ENCODE data around the gene ABCC10.

ABCC10 gene

DNA sequence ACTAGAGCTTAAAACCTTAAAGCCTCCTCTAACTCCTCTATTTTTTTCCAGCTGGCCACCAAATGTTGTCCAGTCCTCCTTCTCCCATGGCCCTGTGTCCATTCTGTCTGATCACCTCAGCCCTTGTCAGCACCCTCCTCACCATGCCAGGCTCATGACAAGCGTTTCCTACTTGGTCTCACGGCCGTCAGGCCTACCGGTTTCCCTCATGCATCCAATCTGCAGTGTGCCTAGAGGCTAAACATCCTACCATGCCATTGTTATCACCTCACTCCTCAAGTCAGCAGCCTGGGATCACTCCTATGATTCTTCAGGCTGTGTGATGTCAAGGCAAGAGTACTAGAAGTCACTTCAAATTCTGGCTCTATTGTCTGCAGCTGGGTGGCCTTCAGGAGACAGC lies 40.4 kb downstream of the ABCC10 start:
- no peak for DNase-seq (ENCODE audit: low read depth in 4 of 4, low spot score in 1 of 4)

DNA sequence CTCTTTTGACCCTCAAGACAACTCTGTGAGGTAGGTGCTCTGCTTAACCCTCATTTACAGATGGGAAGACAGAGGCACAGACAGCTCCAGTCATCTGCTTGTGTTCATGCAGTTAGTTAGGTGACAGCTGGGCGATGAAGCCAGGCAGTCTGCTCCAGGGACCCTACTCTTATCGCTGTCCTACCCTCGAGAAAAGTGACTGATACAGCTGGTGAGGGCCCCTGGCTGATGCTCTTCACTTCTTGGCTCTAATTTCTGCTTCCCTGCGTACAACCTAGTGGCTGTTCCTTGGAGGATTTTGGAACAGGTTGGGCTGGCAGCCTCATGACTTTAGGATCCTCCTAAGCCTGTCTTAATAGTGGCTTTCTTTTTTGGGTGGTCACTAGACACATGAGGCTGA lies 40.9 kb downstream of the ABCC10 start:
- no peak for DNase-seq (ENCODE audit: low read depth in 4 of 4, low spot score in 1 of 4)

DNA sequence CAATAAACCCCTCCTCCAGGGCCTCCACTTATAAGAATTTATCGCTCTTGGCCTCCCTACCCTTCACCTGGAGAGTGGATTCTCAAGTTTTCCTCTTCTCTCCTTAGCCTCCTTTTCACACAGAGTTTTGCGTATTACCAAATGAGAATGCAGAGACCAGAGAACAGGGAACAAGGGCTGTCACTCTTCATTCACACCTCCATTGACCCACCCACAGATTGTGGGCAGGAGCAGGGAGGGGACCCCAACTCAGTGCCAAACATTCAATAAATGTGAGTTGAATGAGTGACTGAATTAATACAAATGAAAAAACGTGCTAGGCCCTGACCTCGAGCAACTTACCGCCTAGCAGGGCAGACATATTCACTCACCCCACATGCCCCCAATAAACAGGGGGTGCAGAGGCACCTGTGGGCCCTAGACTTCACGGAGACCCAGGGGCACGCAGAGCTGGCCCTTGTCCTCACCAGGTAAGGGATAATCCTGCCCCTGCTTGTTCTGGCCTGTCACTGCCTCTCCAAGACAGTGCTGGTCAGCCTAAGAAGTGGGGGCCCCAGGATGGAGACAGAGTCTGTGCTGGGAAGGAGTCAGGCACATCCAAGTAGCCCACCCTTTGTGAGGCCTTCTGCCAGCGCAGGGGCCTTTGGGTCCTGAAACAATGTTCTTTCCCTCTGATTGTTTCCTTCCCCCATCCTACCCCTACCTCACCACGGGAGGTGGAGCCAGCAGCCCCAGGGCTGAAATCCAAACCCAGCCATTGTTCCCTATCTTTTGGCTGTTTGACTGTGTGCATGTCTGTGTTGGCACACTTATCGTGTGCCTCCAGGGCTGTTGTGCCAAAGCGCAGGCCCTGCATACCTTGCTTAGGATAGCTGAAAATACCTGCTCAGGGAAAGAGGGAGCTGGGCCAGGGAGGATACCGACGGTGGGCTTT lies 41.7 kb downstream of the ABCC10 start:
- DNase-seq (ENCODE audit: low read depth in 4 of 4, low spot score in 1 of 4): no peak

DNA sequence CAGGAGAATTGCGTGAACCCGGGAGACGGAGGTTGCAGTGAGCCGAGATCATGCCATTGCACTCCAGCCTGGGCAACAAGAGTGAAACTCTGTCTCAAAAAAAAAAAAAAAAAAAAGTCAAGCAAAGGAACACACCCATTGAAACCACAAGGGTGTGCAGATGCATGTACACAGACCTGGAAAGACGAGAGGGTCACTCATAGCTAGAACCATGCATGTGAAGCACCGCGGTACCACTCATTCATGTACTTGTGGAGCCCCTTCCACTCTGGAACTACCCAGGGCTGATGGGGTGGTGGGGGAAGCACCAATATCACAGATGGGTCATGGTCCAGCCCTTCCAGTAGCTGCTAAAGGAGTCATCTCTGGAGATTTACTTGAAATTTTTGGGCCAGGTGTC lies 42.6 kb downstream of the ABCC10 start:
- no peak for DNase-seq (ENCODE audit: low read depth in 4 of 4, low spot score in 1 of 4)

DNA sequence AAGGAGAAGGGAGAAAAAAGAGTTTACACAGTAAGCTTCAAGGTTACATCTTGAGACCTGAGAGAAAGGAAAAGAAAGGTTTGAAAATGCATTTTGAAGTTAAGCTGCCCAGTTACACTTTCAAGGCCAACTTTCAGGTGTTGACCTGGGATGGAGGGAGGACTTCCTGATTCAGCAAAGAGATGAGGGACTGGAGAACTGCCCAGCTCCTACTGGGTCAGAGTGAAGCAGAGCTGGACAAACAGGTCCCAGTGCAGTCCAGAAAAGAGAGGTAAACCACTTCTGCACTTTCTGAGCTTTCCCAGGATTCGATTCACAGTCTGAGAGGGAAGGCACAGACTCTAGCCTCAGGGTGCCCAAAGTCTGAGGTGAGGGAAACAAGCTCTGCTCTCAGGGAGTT lies 44.1 kb downstream of the ABCC10 start:
- no peak for DNase-seq (ENCODE audit: low read depth in 4 of 4, low spot score in 1 of 4)

DNA sequence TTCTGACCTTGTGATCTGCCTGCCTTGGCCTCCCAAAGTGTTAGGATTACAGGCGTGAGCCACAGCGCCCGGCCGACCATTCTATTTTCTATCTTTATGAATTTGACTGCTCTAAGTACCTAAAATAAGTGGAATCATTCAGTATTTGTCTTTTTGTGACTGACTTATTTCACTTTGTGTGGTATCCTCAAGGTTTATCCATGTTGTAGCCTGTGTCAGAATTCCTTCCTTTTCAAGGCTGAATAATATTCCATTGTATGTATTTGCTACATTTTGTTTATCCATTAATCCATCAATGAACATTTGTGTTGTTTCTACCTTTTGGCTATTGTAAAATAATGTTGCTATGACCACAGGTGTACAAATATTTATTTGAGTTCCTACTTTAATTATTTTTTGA lies 45.2 kb downstream of the ABCC10 start:
- DNase-seq (ENCODE audit: low read depth in 4 of 4, low spot score in 1 of 4): no peak

DNA sequence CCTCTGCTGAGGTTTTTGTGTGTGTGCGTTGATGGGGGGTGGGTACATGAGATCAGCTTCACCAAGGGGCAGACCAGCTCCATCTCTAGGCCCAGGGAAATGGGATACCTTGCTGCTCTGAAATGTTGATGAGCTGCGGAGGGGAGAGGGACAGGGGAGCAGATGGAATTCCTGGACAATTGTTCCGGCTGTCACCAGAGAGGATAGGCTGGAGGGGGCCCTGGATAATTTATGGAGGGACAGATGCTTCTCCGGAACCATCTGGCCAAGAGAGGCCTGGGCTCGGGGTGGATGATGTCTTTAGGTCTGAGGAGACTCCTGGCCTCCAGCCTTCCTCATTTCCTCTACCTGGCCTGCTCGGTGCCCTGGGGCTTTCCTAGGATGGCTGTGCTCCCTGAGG lies 48.2 kb downstream of the ABCC10 start:
- no peak for DNase-seq (ENCODE audit: low read depth in 4 of 4, low spot score in 1 of 4)

DNA sequence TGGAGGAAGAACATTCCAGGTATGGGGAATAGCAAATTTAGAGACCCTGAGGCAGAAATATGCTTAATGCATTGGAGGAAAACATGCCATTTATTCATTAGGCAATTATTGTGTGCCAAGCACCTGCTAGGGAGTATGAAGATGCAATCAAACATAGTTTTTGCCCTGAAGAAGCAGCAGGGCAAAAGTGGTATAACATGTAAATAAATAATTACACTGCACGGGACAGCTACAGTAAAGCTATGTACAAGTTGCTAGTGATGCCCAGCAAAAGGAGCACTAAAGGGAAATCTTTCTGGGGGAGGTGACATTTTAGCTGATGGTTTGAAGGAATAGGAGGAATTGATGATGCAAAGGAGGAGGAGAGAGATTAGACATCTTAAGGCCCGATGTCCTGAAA lies 49.4 kb downstream of the ABCC10 start:
- DNase-seq (ENCODE audit: low read depth in 4 of 4, low spot score in 1 of 4): no peak

DNA sequence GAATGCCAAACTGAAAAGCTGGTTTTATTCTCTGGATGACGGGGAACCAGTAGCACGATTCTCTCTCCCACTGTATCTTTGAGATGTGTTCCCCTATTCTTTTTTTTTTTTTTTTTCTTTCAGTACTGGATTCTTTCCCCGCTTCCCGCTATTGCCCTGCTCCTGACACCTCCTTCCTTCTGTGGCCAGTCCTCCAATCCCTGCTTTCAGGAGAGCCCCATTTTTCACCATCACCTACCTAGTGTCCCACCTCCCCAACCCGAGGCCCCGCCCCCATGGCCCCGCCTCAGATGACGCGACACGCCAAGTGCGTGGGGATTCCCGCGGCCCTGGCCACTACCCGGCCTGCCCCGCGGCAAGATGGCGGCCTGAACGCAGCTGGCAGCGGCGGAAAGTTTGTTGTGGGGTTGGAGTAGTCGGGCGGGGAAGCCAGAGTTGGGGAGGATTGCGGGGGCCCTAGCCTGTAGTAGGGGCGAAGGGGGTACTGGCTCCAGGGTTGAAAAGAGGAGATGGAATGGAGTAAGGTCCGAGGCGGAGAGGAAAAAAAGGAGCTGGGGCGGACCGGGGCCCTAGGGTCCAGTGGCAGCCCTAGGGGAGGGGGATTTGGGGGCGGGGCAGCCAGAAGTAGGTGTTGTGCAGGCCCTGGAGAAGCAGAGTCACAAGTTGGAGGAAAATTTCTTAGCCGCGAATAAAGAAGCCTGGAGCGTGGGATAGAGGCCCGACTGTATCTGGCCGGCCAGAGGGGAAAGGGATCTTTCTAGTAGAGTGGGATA lies 50.1 kb downstream of the ABCC10 start, which contains the start of gene TJAP1:
Gene TJAP1 (plus strand): TSS at position 336 of the 773 bp plus-strand sequence. CDS start 21,432 bp downstream, outside the sequence.
- DNase-seq (ENCODE audit: low read depth in 4 of 4, low spot score in 1 of 4): peak; percentile 94 to 98 (median 97)

DNA sequence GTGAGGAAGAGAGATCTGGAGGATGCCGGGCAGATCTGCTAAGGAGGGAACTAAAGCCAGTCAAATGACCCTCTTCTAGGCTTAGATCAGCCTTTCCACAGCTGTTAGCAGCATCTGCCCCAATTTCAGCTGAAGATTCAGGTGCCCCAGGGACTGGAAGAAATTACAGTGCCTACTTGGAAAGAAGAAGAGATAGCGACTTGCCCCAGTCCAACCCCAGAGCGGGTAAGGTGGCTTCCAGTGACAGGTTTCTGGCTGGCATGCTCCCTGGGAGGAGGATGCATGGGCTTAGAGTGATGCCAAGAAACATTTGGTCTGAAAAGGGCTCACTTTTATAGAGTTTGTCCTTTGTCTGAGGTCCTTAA lies 50.6 kb downstream of the ABCC10 start:
- no peak for DNase-seq (ENCODE audit: low read depth in 4 of 4, low spot score in 1 of 4)

DNA sequence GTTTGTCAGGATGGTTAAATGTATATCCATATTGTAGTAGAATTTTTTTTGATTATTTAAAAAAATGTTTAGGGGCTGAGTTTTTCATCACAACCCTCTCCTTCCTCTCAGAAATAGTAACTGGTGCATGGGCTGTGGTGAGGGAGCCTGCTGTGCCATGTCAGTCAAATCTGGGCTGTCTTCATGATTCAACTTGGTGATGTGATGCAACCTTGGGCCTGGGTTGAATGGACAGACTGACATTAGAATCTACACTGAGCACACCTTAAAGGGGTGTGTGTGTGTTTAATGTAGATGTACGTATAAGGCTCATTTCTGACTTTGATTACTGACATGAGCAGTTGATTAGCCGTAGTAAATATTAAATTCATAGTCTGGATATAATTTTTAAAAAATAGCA lies 53.7 kb downstream of the ABCC10 start:
- DNase-seq (ENCODE audit: low read depth in 4 of 4, low spot score in 1 of 4): no peak

DNA sequence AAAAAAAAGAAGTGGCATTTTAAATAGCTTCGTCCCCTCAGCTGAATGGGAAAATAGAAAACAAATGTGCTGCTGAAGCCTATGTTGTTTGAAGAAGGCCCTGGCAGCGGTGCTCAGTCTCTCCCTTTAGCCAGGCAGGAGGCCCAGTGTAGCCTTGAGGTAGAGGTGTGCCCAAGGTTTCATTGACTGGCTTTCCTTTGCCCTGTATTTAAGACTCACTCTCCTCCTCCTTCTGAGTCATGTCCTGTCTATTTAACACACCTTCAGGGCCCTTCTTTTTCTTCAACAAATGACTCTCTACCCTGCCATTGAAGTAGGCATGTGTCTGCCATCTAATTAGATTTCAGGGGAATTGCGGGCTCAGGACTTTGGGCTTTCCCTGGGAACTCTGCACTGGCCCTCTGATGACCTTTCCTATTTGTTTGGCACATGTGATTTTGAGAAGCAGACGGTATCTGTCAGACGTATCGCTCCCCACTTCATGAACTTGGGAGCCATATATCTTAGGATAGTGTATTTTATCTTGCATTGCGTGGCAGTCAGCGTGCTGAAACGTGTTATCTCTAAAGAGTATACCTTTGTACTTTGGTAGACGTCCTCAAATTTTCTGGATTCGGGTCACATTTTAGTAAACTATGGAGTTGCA lies 54.4 kb downstream of the ABCC10 start:
- DNase-seq (ENCODE audit: low read depth in 4 of 4, low spot score in 1 of 4): no peak

DNA sequence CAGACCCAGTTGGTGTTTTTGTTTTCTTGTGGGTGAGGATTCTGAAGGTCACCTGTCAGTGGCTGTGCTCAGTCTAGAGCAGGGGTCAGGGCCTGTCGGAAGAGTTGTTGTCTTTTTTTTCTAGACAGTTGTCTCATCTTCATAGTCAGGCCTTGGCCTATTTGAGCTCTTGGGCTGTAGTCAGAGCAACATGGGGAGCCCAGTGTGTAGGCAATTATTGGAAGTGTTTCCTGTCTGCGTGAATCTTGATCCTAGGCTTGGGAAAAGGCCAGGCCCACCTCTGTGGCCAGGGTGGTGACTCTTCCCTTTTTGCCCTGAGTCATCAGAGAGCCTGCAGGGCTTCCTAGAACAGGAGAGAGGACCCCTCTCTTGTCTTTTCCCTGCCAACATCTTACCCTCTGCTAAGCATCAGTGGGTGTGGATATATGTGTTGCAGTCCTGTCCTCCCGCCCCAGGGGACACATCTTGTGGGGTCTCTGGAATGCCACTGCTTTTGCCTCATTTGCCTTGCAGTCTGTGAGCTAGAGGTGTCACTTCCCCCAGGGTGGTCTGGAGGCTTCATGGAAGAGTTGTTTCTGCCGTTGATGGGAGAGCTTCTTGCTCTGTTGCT lies 61.4 kb downstream of the ABCC10 start:
- no peak for DNase-seq (ENCODE audit: low read depth in 4 of 4, low spot score in 1 of 4)

DNA sequence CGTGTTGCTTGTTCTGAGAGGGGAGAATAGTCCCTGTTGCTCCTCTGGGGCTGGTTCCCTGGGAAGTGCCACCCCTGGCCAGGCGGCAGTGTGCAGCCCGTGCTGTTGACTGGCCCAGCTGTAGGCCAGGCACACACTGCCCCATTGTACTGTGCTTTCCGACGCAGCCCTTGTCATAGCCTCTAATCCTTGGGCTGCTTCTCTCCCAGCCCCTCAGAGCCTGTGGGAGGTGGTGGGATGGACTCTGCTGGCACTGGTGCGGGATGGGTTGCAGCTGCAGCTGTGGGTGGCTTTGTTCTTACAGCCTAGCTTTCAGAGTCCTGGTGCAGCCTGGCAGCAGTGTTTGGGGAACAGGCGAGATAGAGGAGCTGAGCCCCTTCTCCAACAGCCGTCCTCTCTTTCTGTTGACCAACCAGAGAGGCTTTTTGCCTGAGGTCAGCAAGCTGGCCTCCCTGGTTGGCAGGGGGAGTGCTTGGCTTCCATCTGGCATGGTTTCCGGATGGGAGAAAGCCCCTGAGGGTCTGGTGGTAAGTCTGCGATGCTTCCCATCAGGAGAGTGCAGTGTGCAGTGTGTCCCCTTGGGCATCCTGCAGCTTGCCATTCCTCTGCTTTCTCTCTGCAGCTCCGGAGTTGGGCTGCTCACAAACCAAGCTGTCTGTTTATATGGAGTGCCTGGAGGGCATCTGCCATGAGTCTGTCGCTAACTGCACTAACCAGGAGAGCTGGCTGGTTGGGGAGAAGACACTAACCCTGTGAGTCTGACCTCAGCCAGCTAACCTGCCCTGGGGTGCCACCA lies 62.1 kb downstream of the ABCC10 start:
- DNase-seq (ENCODE audit: low read depth in 4 of 4, low spot score in 1 of 4): no peak

DNA sequence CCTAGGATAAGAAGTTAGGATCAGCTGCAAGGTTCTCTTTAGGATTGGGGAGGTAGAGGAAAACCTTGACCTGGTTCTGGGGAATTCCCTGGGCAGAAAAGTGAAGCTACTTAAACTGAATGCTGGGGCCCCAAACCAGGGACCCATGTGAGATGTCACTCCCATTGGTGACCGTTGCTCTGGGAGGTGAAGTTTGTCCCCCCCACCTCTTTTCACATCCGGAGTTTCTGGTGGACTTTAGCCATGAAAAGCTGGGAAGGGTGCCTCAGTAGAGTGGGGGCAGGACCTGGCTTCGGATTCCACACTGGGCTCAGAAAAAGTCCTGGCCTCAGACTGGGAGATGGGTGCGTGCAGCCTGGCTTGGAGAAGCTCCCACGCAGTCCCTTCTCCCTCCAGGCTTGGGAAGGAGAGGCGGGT lies 63.2 kb downstream of the ABCC10 start:
- no peak for DNase-seq (ENCODE audit: low read depth in 4 of 4, low spot score in 1 of 4)

DNA sequence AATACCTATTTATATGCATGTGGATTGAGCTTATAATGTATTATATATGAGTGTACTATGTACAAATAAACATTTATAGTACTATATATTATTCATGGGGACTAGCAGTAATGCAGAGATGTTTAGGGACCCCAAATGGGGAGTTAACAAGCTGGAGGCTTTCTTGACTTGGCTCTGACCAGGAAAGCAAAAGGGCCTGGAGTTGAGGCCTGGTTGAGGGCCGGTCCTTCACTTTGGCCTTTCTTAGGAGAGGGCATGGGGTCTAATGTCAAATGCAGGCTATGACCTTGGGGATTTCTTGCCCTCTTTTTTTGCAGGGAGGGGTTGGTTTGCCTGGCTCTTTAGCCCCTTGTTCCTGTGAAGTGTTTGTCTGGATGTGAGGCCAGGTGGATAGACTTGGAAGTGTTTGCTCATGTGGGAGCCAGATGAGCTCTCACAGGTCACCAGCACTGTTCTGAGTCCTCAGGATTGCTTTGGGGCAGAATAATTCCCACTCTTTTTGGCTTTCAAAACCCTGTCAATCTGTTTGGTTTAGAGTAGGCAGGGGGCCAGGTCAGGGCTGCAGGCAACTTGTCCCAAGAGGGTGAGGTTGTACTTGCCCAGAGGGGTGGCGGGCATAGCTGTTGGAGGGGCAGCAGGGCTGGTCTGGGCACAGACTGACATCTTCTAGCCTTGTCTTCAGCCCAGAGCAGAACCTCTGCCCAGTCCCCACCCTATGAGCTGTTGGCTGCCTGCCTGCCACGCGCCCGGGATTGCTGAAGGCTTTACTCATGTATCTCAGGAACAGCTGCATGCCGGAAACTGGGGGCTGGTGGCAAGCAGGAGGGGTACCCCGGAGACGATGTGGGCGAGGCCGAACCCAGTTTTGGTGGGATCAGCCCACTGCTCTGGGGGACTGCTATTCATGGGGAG lies 64.7 kb downstream of the ABCC10 start:
- DNase-seq (ENCODE audit: low read depth in 4 of 4, low spot score in 1 of 4): no peak

DNA sequence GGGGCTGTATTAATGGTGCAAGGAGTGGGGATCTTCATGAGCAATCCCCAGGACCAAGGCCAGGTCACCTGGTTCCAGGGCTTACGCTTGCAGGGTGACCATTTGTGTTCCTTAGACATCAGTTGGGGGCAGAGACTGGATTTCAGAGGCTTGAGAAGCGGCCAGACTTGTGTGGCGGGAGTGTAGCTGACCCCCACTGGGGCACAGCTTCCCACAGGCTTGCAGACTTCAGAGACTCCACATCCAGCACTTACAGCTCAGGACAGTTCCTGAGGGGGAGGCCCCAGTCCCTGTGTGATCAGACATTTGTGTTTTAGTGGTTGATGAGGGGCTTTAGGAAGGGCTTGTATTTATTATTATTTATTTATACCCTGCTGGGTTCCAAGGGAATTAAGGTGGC lies 65.3 kb downstream of the ABCC10 start:
- no peak for DNase-seq (ENCODE audit: low read depth in 4 of 4, low spot score in 1 of 4)

DNA sequence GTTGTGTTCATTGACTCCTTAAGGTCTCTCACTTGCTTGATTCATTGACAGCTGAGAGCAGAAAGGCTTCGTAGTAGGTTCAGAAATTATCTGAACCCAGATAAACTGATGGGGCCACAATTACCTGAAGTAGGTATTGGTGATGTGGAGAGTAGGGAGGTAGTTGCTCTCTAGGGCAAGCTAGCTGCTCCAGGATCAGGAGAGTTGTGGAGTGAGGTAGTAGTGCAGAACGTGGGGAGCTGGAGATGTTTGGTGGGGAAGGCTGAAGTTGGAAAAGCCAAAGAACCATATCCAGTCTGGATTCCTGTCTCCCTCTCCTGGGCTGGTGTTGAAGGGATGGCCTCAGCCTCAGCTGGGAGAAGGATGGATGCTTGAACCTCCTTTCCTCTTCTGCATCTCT lies 65.9 kb downstream of the ABCC10 start:
- no peak for DNase-seq (ENCODE audit: low read depth in 4 of 4, low spot score in 1 of 4)

DNA sequence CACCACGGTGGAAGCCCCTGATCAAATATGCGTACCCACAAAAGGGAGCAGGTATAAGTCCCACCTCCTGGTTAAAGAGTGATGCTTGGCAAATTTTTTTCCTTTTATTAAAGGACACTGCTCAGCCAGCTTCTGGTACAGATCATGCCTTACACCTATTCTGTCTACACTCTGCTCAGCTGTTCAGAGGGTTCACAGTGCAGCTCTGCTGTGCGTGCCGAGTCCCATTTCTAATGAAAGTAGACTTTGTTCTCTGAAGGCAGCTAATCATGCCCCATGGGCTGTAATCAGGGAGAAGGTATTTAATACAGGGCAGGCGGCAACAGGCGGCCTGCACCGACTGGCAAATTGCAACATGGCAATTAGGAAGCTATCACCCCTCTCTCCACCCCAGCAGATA lies 66.5 kb downstream of the ABCC10 start:
- DNase-seq (ENCODE audit: low read depth in 4 of 4, low spot score in 1 of 4): no peak

DNA sequence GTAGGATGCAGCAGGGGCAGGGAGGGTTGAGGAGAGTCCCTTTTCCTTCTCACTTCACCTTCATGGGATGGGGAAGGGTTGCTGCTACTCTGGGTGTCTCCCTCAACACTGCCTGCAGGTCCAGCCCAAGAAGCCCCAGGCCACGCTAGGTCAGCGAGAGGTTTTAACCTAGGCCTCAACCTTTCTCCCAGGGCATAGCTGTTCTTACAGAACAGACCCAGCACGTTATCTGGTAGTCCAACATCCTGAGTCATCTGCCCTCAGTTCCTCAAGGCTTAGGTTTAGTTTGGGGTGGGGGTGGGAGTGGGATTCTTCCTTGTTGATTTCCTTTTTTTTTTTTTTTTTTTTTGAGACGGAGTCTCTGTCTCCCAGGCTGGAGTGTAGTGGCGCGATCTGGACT lies 67.0 kb downstream of the ABCC10 start:
- no peak for DNase-seq (ENCODE audit: low read depth in 4 of 4, low spot score in 1 of 4)
